LNCAP (cell line): ENCODE results near the gene CAMP.

Experiments
- CTCF ChIP-seq: fragments of 450-650 bp; IDR thresholded peaks from 2 replicates; pipeline ENCODE4 v1.5.1; 2017; ENCODE audit warnings: mild to moderate bottlenecking

The CAMP gene

GRCh38 chr3:48245136-48245535 is 21.8 kb downstream of the CAMP start:
- no peak for TF ChIP-seq CTCF

GRCh38 chr3:48247401-48247811 is 24.1 kb downstream of the CAMP start:
- TF ChIP-seq CTCF = no peak

GRCh38 chr3:48248095-48248850 is 25.0 kb downstream of the CAMP start:
- no peak for TF ChIP-seq CTCF

- TF ChIP-seq CTCF = no peak
These were observed 33.3 kb downstream of the CAMP start for GRCh38 chr3:48256557-48256956.

GRCh38 chr3:48258530-48258929 is 35.2 kb downstream of the CAMP start:
- no peak for TF ChIP-seq CTCF

GRCh38 chr3:48267782-48268181 is 44.5 kb downstream of the CAMP start:
- no peak for TF ChIP-seq CTCF

GRCh38 chr3:48268381-48268935 is 45.2 kb downstream of the CAMP start:
- no peak for TF ChIP-seq CTCF
